Uterus (tissue), 2 donors: ENCODE data around the gene ZMAT3.

Experiments
- CTCF ChIP-seq, 4 experiments: fragments of 200-600 bp in 2 of 4; fragments of 450-650 bp in 2 of 4; sonication (generic) in 2 of 4; IDR thresholded peaks; one replicate each; pipeline ENCODE4 v1.5.1; 2016 to 2019; ENCODE audit warnings: antibody characterized with exemption in 4 of 4, mild to moderate bottlenecking in 2 of 4, moderate library complexity in 1 of 4
- POLR2A ChIP-seq, 2 donors: fragments of 450-650 bp; IDR thresholded peaks; one replicate each; pipeline ENCODE4 v1.6.1; 2016; ENCODE audit warnings: antibody characterized with exemption in 2 of 2, mild to moderate bottlenecking in 1 of 2, moderate library complexity in 1 of 2

- no peak for TF ChIP-seq CTCF (IDR thresholded peaks at IDR 0.05)
- TF ChIP-seq POLR2A (IDR thresholded peaks at IDR 0.05), result no peak
Measured at GRCh38 chr3:178982137-178982536, 89.5 kb downstream of the ZMAT3 start.
